Cardiac fibroblast (primary cell): ENCODE data around the gene FNDC3B.
A peak's percentile ranks its signal among the peaks of the same experiment; 100 is the strongest.

ENCODE experiments used
- DNase-seq, 2 donors: peaks; one replicate each; pipeline versions ENCODE4 v3.0.0 to v3.0.0-alpha.2; 2010; ENCODE audit warnings: low read depth in 2 of 2
- H3K4me3 ChIP-seq, 2 donors: replicated peaks in 1 of 2; 1 replicate in 1 of 2; 2 replicates in 1 of 2; pipeline ENCODE4 v1.5.1; 2011; ENCODE audit warnings: low read depth in 2 of 2, low read length in 2 of 2, mild to moderate bottlenecking in 2 of 2, moderate library complexity in 1 of 2
- CTCF ChIP-seq: IDR thresholded peaks from one replicate; pipeline ENCODE4 v1.5.1; 2011; ENCODE audit warnings: low read depth, mild to moderate bottlenecking, low read length, inconsistent platforms

The FNDC3B gene

GRCh38 chr3:172062761-172063160 is 23.4 kb downstream of the FNDC3B start:
- no peak for DNase-seq
- TF ChIP-seq CTCF: no peak
- no peak overlapping the region for H3K4me3 ChIP-seq

GRCh38 chr3:172063456-172064432 is 24.4 kb downstream of the FNDC3B start:
- DNase-seq: no peak
- no peak for TF ChIP-seq CTCF
- no peak overlapping the region for H3K4me3 ChIP-seq

GRCh38 chr3:172065527-172065926 is 26.1 kb downstream of the FNDC3B start:
- H3K4me3 ChIP-seq: no peak overlapping the region
- TF ChIP-seq CTCF: no peak
- peak; percentile 68 to 77 for DNase-seq

- no peak for TF ChIP-seq CTCF
- DNase-seq: peak; percentile 52 to 73
- H3K4me3 ChIP-seq: peak overlapping the region in 1 of 2 donors; percentile 0
Measured at GRCh38 chr3:172065967-172066762, 26.8 kb downstream of the FNDC3B start.

DNA sequence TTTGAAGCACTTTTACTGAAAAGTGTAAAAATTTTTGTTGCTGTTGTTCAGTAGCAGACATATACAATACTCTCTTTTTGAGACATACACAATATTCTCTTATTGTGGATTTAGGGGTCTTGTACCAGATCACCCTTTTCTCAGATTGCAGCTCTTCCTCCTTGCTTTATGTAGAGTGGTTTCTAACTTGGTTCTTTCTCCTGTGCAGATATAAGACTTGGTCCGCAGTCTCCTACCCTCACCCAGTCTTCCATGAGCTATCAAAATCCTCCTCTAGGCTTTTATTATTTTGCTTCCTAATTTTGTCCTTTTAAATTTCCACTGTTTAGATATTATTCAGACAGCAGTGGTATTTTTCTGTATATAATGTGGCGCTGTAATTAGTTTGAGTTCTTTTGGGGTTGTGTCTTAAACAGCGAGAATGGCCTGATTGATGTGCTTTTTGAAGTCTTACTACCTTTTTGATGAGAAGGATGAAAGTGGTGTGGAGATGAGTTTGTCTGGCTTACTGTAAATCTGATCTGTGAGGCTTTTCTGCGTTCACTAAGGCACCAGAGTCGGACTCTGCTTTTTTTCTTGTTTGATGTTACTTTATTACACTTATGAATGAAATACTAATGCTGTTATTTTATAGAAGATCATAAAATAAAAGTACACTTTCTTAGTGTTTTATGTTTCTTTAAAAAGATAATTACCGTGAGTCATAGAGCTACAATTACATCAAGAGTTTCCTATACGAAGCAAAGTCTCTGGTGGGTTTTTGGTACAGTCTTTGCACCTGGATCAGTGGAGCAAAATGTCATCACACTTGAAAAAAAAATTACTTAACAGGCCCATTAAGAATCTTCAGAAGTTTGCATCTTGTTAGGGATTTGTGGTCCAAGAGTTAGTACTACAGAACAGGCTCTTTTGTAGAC is 27.8 kb downstream of the FNDC3B start:
- TF ChIP-seq CTCF: no peak
- no peak overlapping the region for H3K4me3 ChIP-seq
- DNase-seq: no peak

GRCh38 chr3:172067837-172068440 is 28.6 kb downstream of the FNDC3B start:
- TF ChIP-seq CTCF: no peak
- no peak for DNase-seq

More at GRCh38 chr3:172067837-172068440, 28.6 kb downstream of the FNDC3B start:
- H3K4me3 ChIP-seq: no peak overlapping the region
